Measurements from ENCODE around the gene ZNF865. TPM values are rescaled to one million over a fixed set of nuclear protein-coding genes. Genes with fewer than 3 reads are reported as not detected.

Gene ZNF865
- total RNA-seq, 1 experiment from 2014 or later: 16.2 TPM

GRCh38 chr19:55613396-55613795, 7.9 kb downstream of the ZNF865 start (continued):
- TF ChIP-seq TCF7L2 (IDR thresholded peaks at IDR 0.05; ENCODE audit: borderline replicate concordance, extremely low read depth, insufficient read depth, insufficient read length) (no peak), ATF3 (IDR thresholded peaks at IDR 0.05) (no peak), POLR2AphosphoS5 (IDR thresholded peaks at IDR 0.05; ENCODE audit: low read depth, low read length) (no peak), EZH2phosphoT487 (IDR thresholded peaks at IDR 0.05; ENCODE audit: borderline replicate concordance) (no peak), POLR2A (IDR thresholded peaks at IDR 0.05; ENCODE audit: borderline replicate concordance, extremely low read depth, insufficient read depth, insufficient read length) (no peak), ZNF274 (IDR thresholded peaks at IDR 0.05; ENCODE audit: low read depth, low read length) (no peak), SP1 (IDR thresholded peaks at IDR 0.05; ENCODE audit: low read depth) (no peak), ELF1 (IDR thresholded peaks at IDR 0.05; ENCODE audit: borderline replicate concordance, low read depth) (no peak), CBX3 (IDR thresholded peaks at IDR 0.05; ENCODE audit: low read depth) (no peak), CEBPB (IDR thresholded peaks at IDR 0.05; ENCODE audit: low read depth) (no peak), EGR1 (IDR thresholded peaks at IDR 0.05; ENCODE audit: low read depth) (no peak)
- TF ChIP-seq, protein P1, sequence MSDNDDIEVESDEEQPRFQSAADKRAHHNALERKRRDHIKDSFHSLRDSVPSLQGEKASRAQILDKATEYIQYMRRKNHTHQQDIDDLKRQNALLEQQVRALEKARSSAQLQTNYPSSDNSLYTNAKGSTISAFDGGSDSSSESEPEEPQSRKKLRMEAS (IDR thresholded peaks at IDR 0.05): no peak

GRCh38 chr19:55613930-55614710, 8.7 kb downstream of the ZNF865 start:
- no peak overlapping the region for H3K27ac ChIP-seq (ENCODE audit: low read depth, low read length)
- no peak overlapping the region for H3K9ac ChIP-seq (ENCODE audit: low read length)
- TF ChIP-seq CBX3 (IDR thresholded peaks at IDR 0.05; ENCODE audit: low read depth): no peak
- TF ChIP-seq EZH2 (IDR thresholded peaks at IDR 0.05): no peak
- TF ChIP-seq SP1 (IDR thresholded peaks at IDR 0.05; ENCODE audit: low read depth): no peak

More at GRCh38 chr19:55613930-55614710, 8.7 kb downstream of the ZNF865 start:
- Histone ChIP-seq H3K4me3 (replicated peaks in 1 of 2; ENCODE audit: low read depth in 1 of 2, low read length in 2 of 2) (no peak overlapping the region), H3K27me3 (ENCODE audit: insufficient read depth, low read length) (no peaks in the 10 kb centered on the region), H3K4me2 (ENCODE audit: low read length) (no peak overlapping the region), H4K20me1 (ENCODE audit: insufficient read depth) (no peaks in the 10 kb centered on the region), H3K79me2 (ENCODE audit: insufficient read depth, low read length) (peaks cover 19% of the 10 kb centered on the region; the same call in 1 of the 2 replicates), H3K36me3 (ENCODE audit: control insufficient read depth in 1 of 2, insufficient read depth in 2 of 2, low read length in 2 of 2) (peaks cover 8 to 9% of the 10 kb centered on the region in 2 experiments; a peak in 3 of 4 replicates), H3K4me1 (ENCODE audit: control insufficient read depth in 1 of 2, insufficient read depth in 2 of 2, low read length in 2 of 2) (no peaks in the 10 kb centered on the region), H2AFZ (ENCODE audit: low read depth, low read length, poor library complexity, severe bottlenecking) (no peak overlapping the region), H3K9me2 (ENCODE audit: insufficient read depth) (no peaks in the 10 kb centered on the region), H3K9me3 (ENCODE audit: control insufficient read depth in 1 of 2, insufficient read depth in 1 of 2, low read depth in 1 of 2, low read length in 2 of 2) (no peaks in the 10 kb centered on the region)
- intact Hi-C loops (cut with micrococcal nuclease): no loop called here
- CTCF ChIA-PET: no interaction called here
- RAD21 ChIA-PET (ENCODE audit: low non-redundant PET in 1 of 2, low total read pairs in 2 of 2, uncharacterized antibody in 2 of 2, unreplicated experiment in 2 of 2): no interaction called here
- DNase-seq (ENCODE audit: low read depth, low spot score): no peak
- no TSS peak for BruUV-seq (replicated peaks)
- ATAC-seq: no peak
- POLR2A ChIA-PET: no interaction called here
